GM18868 (cell line): Measurements from ENCODE around the gene SHPK.

ENCODE experiments used
- ATAC-seq: cut with Tn5 transposase; IDR thresholded peaks from one replicate; pipeline ENCODE4 v1.9.1; 2021; ENCODE audit warnings: mild to moderate bottlenecking, moderate library complexity; ENCODE audit not compliant: unreplicated experiment

SHPK gene

GRCh38 chr17:3630781-3631180 is 5.3 kb downstream of the SHPK start:
- ATAC-seq: no peak

GRCh38 chr17:3627769-3628167 is 8.3 kb downstream of the SHPK start:
- ATAC-seq: no peak

- no peak for ATAC-seq
Measured at GRCh38 chr17:3626831-3627768, 8.9 kb downstream of the SHPK start.

GRCh38 chr17:3622977-3623594 is 13.0 kb downstream of the SHPK start:
- no peak for ATAC-seq

- no peak for ATAC-seq
Measured at GRCh38 chr17:3621146-3621720, 14.8 kb downstream of the SHPK start.

- ATAC-seq: no peak
Measured at GRCh38 chr17:3615160-3615870, 20.7 kb downstream of the SHPK start.

- ATAC-seq: no peak
Measured at GRCh38 chr17:3613124-3613523, 22.9 kb downstream of the SHPK start.

- ATAC-seq: no peak
Measured at GRCh38 chr17:3610523-3610922, 25.5 kb downstream of the SHPK start.

GRCh38 chr17:3609689-3610088 is 26.4 kb downstream of the SHPK start:
- no peak for ATAC-seq

GRCh38 chr17:3603870-3604259 is 32.2 kb downstream of the SHPK start:
- no peak for ATAC-seq

GRCh38 chr17:3603119-3603869 is 32.8 kb downstream of the SHPK start:
- ATAC-seq: no peak

GRCh38 chr17:3602499-3602898 is 33.6 kb downstream of the SHPK start:
- ATAC-seq: no peak

- no peak for ATAC-seq
Measured at GRCh38 chr17:3600529-3601205, 35.4 kb downstream of the SHPK start.

GRCh38 chr17:3598078-3598477 is 38.0 kb downstream of the SHPK start:
- ATAC-seq: no peak

GRCh38 chr17:3596804-3597464 is 39.1 kb downstream of the SHPK start:
- no peak for ATAC-seq

GRCh38 chr17:3594976-3595375 is 41.1 kb downstream of the SHPK start:
- no peak for ATAC-seq

- no peak for ATAC-seq
Measured at GRCh38 chr17:3594051-3594800, 41.8 kb downstream of the SHPK start.

- no peak for ATAC-seq
Measured at GRCh38 chr17:3593384-3593783, 42.7 kb downstream of the SHPK start.
